NB4 (cell line): ENCODE results near the gene RAP1GAP2.

Experiments used
- POLR2A ChIP-seq: IDR thresholded peaks from 2 replicates; pipeline ENCODE4 v1.6.1; 2011; ENCODE audit warnings: mild to moderate bottlenecking; ENCODE audit not compliant: insufficient read length; ENCODE audit errors: extremely low read depth
- TF ChIP-seq, protein P1 (sequence below): IDR thresholded peaks from one replicate; pipeline ENCODE4 v1.5.1; 2012; ENCODE audit warnings: low read depth, low read length
- TF ChIP-seq, protein P2 (sequence below): IDR thresholded peaks from 2 replicates; pipeline ENCODE4 v1.6.1; 2011; ENCODE audit warnings: low read depth, low read length

DNA sequence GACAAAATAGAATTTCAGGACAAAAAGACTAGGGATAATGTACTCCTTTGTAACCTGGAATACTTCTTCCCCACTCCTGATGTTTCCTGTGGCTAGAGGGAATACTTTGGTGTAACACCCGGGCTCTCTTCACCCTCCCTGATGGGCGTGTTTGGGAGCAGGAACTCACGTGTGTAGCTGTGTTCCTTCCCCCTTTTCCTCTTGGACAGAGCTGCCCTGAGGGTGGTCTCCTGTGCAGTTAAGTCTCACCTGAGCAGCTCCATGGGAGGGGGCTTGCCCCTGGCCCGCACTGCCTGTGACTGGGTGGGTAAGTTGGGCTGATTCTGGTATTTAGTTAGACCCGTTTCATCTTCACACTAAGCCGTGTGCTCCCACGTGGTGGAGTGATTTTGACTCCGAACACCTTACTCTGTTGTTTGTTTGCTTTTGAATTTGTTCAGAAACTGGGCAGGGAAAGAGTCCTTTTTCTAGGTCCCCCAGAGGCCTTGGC lies 179.3 kb downstream of the RAP1GAP2 start:
- TF ChIP-seq, protein P1, sequence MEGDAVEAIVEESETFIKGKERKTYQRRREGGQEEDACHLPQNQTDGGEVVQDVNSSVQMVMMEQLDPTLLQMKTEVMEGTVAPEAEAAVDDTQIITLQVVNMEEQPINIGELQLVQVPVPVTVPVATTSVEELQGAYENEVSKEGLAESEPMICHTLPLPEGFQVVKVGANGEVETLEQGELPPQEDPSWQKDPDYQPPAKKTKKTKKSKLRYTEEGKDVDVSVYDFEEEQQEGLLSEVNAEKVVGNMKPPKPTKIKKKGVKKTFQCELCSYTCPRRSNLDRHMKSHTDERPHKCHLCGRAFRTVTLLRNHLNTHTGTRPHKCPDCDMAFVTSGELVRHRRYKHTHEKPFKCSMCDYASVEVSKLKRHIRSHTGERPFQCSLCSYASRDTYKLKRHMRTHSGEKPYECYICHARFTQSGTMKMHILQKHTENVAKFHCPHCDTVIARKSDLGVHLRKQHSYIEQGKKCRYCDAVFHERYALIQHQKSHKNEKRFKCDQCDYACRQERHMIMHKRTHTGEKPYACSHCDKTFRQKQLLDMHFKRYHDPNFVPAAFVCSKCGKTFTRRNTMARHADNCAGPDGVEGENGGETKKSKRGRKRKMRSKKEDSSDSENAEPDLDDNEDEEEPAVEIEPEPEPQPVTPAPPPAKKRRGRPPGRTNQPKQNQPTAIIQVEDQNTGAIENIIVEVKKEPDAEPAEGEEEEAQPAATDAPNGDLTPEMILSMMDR: no peak
- TF ChIP-seq, protein P2, sequence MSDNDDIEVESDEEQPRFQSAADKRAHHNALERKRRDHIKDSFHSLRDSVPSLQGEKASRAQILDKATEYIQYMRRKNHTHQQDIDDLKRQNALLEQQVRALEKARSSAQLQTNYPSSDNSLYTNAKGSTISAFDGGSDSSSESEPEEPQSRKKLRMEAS: no peak
- TF ChIP-seq POLR2A: no peak
